NCI-H82 (cell line): ENCODE measurements around the gene NRP1.
"Not testable (repeated sequence)": the region's sequence is repeated elsewhere in the genome, so short reads cannot be mapped to it uniquely, and the experiment has no call there.

Experiments used
- DNase-seq: peaks from one replicate; lab custom pipeline; 2025; lab: John Stamatoyannopoulos, UW

Gene NRP1

DNA sequence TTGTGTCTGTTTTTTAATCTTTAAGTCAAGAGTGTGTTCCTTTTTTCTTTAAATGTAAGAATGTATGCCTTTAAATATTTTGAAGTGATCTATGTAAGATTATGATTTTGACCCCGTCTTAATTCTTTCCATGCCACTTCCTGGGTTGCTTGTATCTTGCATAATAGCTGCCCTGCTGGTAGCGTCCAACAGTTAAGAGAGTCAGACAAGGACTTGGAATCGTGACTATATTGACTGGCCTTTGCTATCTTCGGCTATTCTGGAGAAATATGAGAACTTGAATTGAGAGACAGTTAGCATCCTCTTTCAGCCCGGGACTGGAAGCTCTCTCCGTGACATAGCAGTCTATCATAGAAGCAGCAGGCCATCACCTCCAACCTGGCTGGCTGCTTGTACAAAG is 13.0 kb downstream of the NRP1 start:
- DNase-seq: no peak

GRCh38 chr10:33320288-33320687 is 14.2 kb downstream of the NRP1 start:
- DNase-seq: no peak

DNA sequence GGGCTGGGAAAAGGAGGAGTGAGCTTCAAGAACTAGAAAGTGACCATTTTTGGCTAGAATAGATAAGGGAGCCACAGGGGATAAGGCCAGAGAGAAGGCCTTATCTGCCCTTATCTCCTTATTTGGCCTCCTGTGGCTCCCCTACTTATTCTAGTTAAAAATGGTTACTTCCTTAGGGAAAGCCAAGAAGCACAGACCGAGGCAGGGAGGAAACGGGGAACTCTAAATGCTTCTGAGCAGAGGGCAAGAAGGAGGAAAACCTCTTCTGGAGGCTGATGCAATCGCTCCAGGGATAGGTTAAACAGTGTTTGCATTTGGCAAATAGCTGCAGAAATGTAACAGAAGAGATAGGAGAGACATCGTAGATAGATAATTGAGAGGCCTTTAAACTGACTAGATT is 18.6 kb downstream of the NRP1 start:
- no peak for DNase-seq

GRCh38 chr10:33314811-33315561 is 19.5 kb downstream of the NRP1 start:
- DNase-seq: no peak

GRCh38 chr10:33311640-33312039 is 22.8 kb downstream of the NRP1 start:
- DNase-seq: no peak

DNA sequence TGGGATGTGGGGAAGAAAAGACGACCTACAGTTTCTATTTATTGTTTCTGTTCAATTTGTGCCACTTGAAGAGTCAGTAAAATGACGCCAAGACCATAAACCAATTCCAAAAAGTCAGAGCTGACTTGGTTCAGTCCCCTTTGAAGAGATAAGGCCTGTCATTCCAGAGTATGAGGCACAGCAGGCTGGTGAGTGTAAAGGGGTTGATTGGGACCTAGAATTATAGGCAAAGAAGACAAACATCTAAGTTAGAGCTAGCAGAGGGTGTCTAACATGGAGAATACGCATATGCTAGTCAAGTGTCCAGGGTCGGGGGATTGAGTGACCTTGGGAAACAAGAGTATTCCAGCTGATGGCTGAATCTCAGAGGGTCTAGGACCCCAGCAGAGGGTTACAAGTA is 23.6 kb downstream of the NRP1 start:
- no peak for DNase-seq

DNA sequence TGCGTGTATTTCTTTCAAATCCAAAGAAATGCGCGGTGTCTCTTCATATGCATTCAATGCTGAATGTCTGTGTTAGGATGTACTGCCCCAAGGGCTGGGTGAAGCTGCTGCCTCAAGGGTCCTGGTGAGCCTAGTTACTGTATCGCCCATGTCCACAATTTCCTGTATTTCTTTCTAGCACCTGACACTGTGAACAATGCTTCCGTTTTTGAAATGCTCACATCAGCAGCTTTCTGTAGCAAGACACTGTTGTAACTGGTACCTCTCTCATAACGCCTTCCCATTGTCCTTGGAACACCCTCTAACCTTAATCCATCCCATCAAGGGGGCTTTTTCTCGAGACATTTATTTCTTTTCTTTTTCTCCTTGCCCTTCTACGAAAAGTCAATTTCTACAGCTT is 25.1 kb downstream of the NRP1 start:
- no peak for DNase-seq

DNA sequence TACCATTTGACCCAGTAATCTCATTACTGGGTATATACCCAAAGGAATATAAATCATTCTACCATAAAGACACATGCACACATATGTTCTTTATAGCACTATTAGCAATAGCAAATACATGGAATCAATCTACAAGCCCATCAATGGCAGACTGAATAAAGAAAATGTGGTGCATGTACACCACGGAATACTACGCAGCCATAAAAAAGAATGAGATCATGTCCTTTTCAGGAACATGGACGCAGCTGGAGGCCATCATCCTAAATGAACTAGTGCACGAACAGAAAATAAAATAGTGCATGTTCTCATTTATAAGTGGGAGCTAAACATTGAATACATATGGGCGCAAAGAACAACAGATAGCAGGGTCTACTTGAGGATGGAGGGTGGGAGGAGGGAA is 26.6 kb downstream of the NRP1 start:
- DNase-seq: no peak

GRCh38 chr10:33306701-33307519 is 27.6 kb downstream of the NRP1 start:
- no peak for DNase-seq

- no peak for DNase-seq
These were observed 28.3 kb downstream of the NRP1 start for GRCh38 chr10:33306126-33306525.

GRCh38 chr10:33304423-33305225 is 29.8 kb downstream of the NRP1 start:
- no peak for DNase-seq

- DNase-seq: no peak
These were observed 30.5 kb downstream of the NRP1 start for GRCh38 chr10:33303988-33304387.

GRCh38 chr10:33302208-33302829 is 32.1 kb downstream of the NRP1 start:
- no peak for DNase-seq

DNA sequence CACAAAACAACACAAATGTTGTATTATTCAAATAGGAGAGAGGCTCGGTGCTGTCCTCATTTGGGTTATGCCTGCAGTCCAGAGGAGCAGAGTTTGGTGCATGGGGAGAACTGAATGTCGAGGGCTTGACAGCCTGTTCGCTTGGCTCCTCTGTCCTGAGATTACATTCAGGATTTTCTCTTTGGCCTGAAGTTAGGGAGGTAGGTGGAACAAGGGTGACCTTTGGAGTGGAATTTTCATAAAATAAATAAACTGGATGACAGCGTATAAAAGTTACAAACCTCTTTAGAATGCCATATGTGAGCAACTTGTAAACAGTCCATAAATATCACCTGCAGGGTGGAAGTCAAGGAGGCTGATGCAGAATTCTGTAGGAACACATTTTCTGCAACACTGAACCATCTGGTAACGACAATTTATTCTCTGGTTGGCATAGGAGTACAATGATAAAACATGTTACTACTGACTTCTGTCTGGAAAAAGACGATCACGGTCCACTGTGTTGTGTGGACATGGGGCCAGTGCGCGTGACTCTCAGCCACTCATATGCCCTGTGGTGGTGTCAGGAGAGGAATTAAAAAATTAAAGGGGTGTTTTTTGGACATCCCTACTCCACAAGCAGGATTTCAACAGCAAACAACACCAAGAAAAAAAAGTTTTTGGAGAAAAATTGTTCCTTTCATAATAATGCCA is 33.2 kb downstream of the NRP1 start:
- no peak for DNase-seq

- not testable (repeated sequence) for DNase-seq
These were observed 33.9 kb downstream of the NRP1 start for GRCh38 chr10:33300544-33300943.

DNA sequence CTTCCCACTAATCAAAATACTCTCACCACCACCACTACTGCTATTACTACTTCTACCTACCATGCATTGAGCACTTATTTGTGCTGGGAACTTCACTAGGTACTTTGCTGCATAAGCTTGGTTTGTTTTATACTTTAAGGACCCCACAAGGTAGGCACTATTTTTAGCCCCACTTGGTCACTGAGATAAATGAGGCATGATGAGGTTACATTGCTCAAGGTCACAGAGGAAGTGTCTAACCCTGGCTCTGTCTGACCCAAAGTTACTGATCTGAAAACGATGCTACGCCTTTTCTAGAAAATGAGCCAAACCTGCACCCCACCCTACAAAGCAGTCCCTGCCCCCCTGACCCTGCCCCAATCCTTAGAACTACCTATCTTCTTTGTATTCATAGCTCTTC is 35.6 kb downstream of the NRP1 start:
- no peak for DNase-seq

DNA sequence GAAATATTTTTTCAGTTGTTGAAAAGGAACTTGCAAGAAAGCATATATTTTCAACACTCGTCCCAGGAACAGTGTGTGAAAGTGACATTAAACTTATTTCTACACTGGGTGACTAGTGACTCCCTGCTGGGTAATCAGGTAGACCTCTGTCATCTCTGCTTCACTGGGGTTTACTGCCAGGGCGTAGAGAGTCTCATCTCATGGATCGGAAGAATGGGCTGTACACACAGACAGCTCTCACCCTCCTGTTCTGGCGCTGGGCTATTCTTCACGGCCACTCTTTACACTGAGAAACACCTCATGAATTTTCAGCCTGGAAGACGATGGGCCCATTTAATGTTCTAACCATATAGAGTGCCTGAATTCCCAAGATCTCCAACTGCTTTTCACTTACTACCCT is 36.4 kb downstream of the NRP1 start:
- no peak for DNase-seq

DNA sequence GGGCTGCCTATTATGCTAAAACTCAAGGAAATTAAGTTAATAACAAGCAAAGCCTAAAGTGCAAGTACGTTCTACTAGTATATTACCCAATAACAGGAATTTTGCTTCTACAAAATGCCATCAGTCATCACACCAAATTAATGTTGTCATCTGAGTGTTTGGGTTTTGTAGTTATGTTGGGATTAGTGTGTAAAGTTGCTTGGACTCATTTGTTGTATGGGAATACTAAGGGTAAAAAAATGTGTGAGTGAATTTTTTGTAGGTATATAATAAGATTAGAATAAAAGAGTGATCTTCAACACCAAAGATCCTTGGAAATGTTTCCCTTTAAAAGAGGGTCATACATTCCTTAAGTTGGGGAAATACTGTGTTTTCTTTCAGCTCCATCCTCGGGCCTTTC is 38.6 kb downstream of the NRP1 start:
- DNase-seq: no peak

GRCh38 chr10:33293531-33294170 is 40.8 kb downstream of the NRP1 start:
- DNase-seq: no peak

- no peak for DNase-seq
These were observed 41.4 kb downstream of the NRP1 start for GRCh38 chr10:33293076-33293475.

DNA sequence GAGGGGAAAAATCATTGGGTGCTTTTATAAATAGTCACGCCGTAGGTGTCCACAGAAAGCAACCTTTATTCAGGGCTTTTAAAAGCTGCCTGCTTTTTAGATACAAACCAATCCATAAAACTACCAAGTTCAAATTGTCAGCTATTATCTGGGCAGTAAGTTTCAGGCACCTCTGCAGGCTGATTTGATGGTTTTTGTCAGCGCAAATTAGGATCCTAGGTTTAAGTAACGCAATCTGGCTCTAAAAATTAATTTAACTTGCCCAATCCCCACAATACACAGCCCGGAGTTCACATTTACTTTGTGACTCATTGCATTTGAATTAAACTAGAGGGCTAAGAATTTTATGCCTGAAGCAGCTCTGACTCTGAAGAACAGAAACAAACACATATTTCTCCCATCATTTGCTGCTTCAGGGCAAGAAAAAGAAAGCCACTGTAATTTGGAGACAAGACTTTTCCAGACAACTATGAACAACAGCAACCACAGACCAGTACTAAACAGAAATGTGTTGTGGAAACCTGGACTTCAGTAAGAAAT is 43.3 kb downstream of the NRP1 start:
- DNase-seq: no peak
